ENCODE results near the gene GRK4.
"Not testable (repeated sequence)": the region's sequence is repeated elsewhere in the genome, so short reads cannot be mapped to it uniquely, and the experiment has no call there.

GRK4 gene

GRCh38 chr4:2941138-2942036, 22.0 kb upstream of the GRK4 start:
- DNase-seq (ENCODE audit: low spot score): no peak

- DNase-seq (ENCODE audit: low spot score): no peak
Measured at GRCh38 chr4:2942037-2942531, 21.3 kb upstream of the GRK4 start.

- no peak for DNase-seq (ENCODE audit: low spot score)
Measured at GRCh38 chr4:2942532-2943363, 20.6 kb upstream of the GRK4 start.

- DNase-seq (ENCODE audit: low spot score): no peak
Measured at GRCh38 chr4:2943364-2944090, 19.8 kb upstream of the GRK4 start.

GRCh38 chr4:2944091-2944482, 19.3 kb upstream of the GRK4 start:
- DNase-seq (ENCODE audit: low spot score): no peak

GRCh38 chr4:2944586-2945526, 18.5 kb upstream of the GRK4 start:
- DNase-seq (ENCODE audit: low spot score): no peak

- DNase-seq (ENCODE audit: low spot score): not testable (repeated sequence)
Measured at GRCh38 chr4:2945619-2946604, 17.5 kb upstream of the GRK4 start.

- no peak for DNase-seq (ENCODE audit: low spot score)
Measured at GRCh38 chr4:2946812-2947600, 16.4 kb upstream of the GRK4 start.

GRCh38 chr4:2947926-2948325, 15.4 kb upstream of the GRK4 start:
- DNase-seq (ENCODE audit: low spot score): no peak

- DNase-seq (ENCODE audit: low spot score): no peak
Measured at GRCh38 chr4:2948895-2949781, 14.2 kb upstream of the GRK4 start.

- no peak for DNase-seq (ENCODE audit: low spot score)
Measured at GRCh38 chr4:2949782-2950125, 13.6 kb upstream of the GRK4 start.

- no peak for DNase-seq (ENCODE audit: low spot score)
Measured at GRCh38 chr4:2950221-2950989, 13.0 kb upstream of the GRK4 start.

- no peak for DNase-seq (ENCODE audit: low spot score)
Measured at GRCh38 chr4:2953496-2953895, 9.9 kb upstream of the GRK4 start.

- DNase-seq (ENCODE audit: low spot score): no peak
Measured at GRCh38 chr4:2954358-2955185, 8.8 kb upstream of the GRK4 start.

GRCh38 chr4:2955186-2956044, 8.0 kb upstream of the GRK4 start:
- not testable (repeated sequence) for DNase-seq (ENCODE audit: low spot score)
